Loucy (cell line): ENCODE data around the gene FA2H.

Experiments
- H2AFZ ChIP-seq: fragments of 200-600 bp; sonication (generic); 2 replicates; pipeline ENCODE4 v1.6.0; 2016; ENCODE audit warnings: antibody characterized with exemption, mild to moderate bottlenecking, low read length, moderate library complexity
- H3F3A ChIP-seq: fragments of 200-600 bp; 2 replicates; pipeline ENCODE4 v1.6.0; 2016; ENCODE audit warnings: antibody characterized with exemption, low read depth, mild to moderate bottlenecking
- H3K27me3 ChIP-seq: fragments of 200-600 bp; sonication (generic); 2 replicates; pipeline ENCODE4 v1.6.1; 2014; ENCODE audit warnings: low read length, mild to moderate bottlenecking; ENCODE audit not compliant: insufficient read depth, poor library complexity, severe bottlenecking
- H3K36me3 ChIP-seq: fragments of 200-600 bp; sonication (generic); 2 replicates; pipeline ENCODE4 v1.6.1; 2016; ENCODE audit warnings: low read length; ENCODE audit not compliant: insufficient read depth
- H3K4me1 ChIP-seq: fragments of 200-600 bp; sonication (generic); 2 replicates; pipeline ENCODE4 v1.5.1; 2014; ENCODE audit warnings: low read length, mild to moderate bottlenecking; ENCODE audit not compliant: insufficient read depth, poor library complexity, severe bottlenecking
- H3K4me2 ChIP-seq: fragments of 200-600 bp; sonication (generic); 2 replicates; pipeline ENCODE4 v1.6.0; 2014; ENCODE audit warnings: antibody characterized with exemption, low read length, low read depth, mild to moderate bottlenecking; ENCODE audit not compliant: poor library complexity, severe bottlenecking
- H3K4me3 ChIP-seq: fragments of 200-600 bp; sonication (generic); 2 replicates; pipeline ENCODE4 v1.5.1; 2014; ENCODE audit warnings: low read length, mild to moderate bottlenecking, mixed read lengths; ENCODE audit not compliant: poor library complexity, severe bottlenecking
- H3K79me2 ChIP-seq: fragments of 200-600 bp; sonication (generic); 2 replicates; pipeline ENCODE4 v1.6.1; 2014; ENCODE audit warnings: low read length; ENCODE audit not compliant: insufficient read depth
- H3K9ac ChIP-seq: fragments of 200-600 bp; sonication (generic); 2 replicates; pipeline ENCODE4 v1.6.0; 2014; ENCODE audit warnings: mild to moderate bottlenecking, low read depth, low read length, moderate library complexity; ENCODE audit not compliant: poor library complexity, severe bottlenecking
- H3K9me2 ChIP-seq: fragments of 200-600 bp; sonication (generic); replicated peaks from 2 replicates; pipeline ENCODE4 v1.6.1; 2016; ENCODE audit warnings: low read depth, low read length, mixed read lengths
- H3K9me3 ChIP-seq: fragments of 200-600 bp; sonication (generic); 2 replicates; pipeline ENCODE4 v1.6.1; 2014; ENCODE audit warnings: mild to moderate bottlenecking, antibody characterized with exemption, low read length, low read depth; ENCODE audit not compliant: insufficient read depth
- H4K20me1 ChIP-seq: fragments of 200-600 bp; sonication (generic); 2 replicates; pipeline ENCODE4 v1.6.0; 2014; ENCODE audit warnings: antibody characterized with exemption, low read length, mild to moderate bottlenecking; ENCODE audit not compliant: insufficient read depth, poor library complexity, severe bottlenecking
- EZH2phosphoT487 ChIP-seq: fragments of 200-600 bp; IDR thresholded peaks from 2 replicates; pipeline ENCODE4 v1.6.1; 2018; ENCODE audit warnings: antibody characterized with exemption, mild to moderate bottlenecking, moderate library complexity, borderline replicate concordance
- TF ChIP-seq, protein P1 (sequence below): fragments of 200-600 bp; sonication (generic); conservative IDR thresholded peaks from 2 replicates; pipeline ENCODE4 v1.5.1; 2014; ENCODE audit warnings: mild to moderate bottlenecking, antibody characterized with exemption, low read length

FA2H gene

DNA sequence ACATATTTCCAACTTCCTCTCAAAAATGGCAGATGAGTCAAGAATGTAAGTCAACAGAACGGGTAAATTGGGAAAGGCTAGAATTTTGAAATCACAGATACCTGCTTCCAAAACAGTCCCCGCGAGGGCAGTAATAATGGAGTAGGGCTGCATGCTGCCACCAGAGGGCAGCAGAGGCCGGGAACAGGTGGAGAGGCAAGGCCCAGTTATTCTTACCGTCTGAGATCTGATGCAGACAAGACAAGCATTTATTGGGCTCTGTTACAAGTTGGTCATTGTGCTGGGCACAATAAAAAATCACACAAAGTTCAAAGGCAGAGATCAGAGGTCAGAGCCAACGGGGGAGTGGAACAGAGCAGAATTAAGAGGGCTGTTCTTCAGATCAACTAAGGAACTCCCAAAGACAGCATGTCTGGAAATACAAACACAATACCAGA is 65.2 kb downstream of the FA2H start:
- Histone ChIP-seq H3K4me3 (no peak overlapping the region), H3K79me2 (no peaks in the 10 kb centered on the region), H4K20me1 (no peaks in the 10 kb centered on the region), H3K9me2 (no peaks in the 10 kb centered on the region), H3K27me3 (no peaks in the 10 kb centered on the region), H3K4me1 (peaks cover 4% of the 10 kb centered on the region), H3F3A (no peaks in the 10 kb centered on the region), H3K9me3 (no peaks in the 10 kb centered on the region), H3K4me2 (no peak overlapping the region), H3K9ac (no peak overlapping the region), H2AFZ (peak overlapping the region; percentile 61; the same call in 1 of the 2 replicates), H3K36me3 (no peaks in the 10 kb centered on the region)
- TF ChIP-seq EZH2phosphoT487: no peak
- TF ChIP-seq, protein P1, sequence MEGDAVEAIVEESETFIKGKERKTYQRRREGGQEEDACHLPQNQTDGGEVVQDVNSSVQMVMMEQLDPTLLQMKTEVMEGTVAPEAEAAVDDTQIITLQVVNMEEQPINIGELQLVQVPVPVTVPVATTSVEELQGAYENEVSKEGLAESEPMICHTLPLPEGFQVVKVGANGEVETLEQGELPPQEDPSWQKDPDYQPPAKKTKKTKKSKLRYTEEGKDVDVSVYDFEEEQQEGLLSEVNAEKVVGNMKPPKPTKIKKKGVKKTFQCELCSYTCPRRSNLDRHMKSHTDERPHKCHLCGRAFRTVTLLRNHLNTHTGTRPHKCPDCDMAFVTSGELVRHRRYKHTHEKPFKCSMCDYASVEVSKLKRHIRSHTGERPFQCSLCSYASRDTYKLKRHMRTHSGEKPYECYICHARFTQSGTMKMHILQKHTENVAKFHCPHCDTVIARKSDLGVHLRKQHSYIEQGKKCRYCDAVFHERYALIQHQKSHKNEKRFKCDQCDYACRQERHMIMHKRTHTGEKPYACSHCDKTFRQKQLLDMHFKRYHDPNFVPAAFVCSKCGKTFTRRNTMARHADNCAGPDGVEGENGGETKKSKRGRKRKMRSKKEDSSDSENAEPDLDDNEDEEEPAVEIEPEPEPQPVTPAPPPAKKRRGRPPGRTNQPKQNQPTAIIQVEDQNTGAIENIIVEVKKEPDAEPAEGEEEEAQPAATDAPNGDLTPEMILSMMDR: peak; percentile 99

DNA sequence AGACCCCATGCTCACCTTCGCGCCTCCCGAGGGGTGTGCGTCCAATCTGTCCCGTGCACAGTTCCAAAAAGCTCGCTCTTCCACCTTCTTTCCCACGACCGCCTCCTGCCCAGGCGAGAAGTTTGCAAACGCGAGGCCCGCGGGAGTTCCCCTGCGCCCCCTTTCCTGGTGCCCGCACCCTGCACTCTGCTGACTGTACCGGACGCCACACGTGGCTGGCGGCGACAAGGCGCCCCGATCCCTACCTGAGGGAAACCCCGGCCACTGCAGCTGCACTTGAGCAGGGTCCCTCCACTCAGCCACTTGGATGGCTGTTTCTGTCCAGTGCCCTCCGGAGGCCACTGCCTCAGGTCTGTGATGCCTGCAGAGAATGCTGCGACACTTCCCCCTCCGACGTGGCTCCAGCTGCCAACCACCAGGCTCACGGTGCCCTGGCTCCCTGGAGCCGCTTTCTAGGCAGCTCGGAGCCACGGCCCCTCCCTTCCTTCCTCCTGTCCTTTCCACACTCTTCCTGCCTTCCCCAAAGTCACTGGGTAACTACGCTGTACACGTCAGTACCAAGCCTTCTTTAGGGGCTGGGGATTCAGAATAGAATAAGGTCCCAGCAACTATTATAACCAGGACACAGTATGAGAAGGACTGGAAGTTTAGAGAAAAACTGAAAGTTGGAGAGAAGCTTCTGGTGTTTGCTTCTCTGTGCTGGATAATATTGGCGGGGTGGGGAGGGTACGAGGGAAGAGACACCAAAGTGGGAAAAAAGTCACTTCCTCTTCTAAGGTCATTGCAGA is 74.0 kb downstream of the FA2H start, which contains the start of gene MLKL:
Gene MLKL, minus strand, starts transcription at position 425 of the 788 bp plus-strand sequence. CDS start 5,105 bp downstream, outside the sequence.
- Histone ChIP-seq H4K20me1 (no peaks in the 10 kb centered on the region), H3K9ac (peak within 1 kb of the TSS; percentile 78), H2AFZ (peak within 1 kb of the TSS; percentile 97), H3K9me2 (no peaks in the 10 kb centered on the region), H3K4me2 (peak within 1 kb of the TSS; percentile 92), H3K27me3 (no peaks in the 10 kb centered on the region), H3K79me2 (peaks cover 15% of the 10 kb centered on the region), H3K4me3 (peak within 1 kb of the TSS; percentile 82), H3K4me1 (peaks cover 22% of the 10 kb centered on the region), H3K9me3 (no peaks in the 10 kb centered on the region), H3K36me3 (no peaks in the 10 kb centered on the region), H3F3A (no peaks in the 10 kb centered on the region)
- TF ChIP-seq EZH2phosphoT487: no peak
- TF ChIP-seq, protein P1: peak; percentile 35; the same call in 1 of the 2 replicates

DNA sequence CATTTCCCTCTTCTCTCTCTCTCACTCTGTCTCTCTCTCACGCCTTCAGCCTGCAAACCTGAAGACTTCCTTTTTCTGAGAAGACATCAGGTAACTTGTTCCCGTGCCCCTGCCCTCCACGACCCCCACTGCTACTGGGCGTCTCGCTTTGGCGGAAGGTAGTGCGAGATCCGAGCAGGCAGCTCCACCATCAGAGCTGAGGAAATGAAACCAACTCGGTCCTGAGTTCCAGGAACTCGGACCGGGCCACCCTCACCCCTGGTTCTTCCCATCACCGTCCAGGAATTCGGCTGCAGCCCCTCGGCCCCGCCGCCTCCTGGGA is 74.5 kb downstream of the FA2H start:
- Histone ChIP-seq H3K9ac (peak overlapping the region; percentile 78), H3K4me2 (peak overlapping the region; percentile 92), H3K9me3 (no peaks in the 10 kb centered on the region), H3K79me2 (peaks cover 15% of the 10 kb centered on the region), H3F3A (no peaks in the 10 kb centered on the region), H3K4me3 (peak overlapping the region; percentile 82), H3K4me1 (peaks cover 22% of the 10 kb centered on the region), H3K27me3 (no peaks in the 10 kb centered on the region), H3K9me2 (no peaks in the 10 kb centered on the region), H3K36me3 (no peaks in the 10 kb centered on the region), H2AFZ (peak overlapping the region; percentile 97), H4K20me1 (no peaks in the 10 kb centered on the region)
- TF ChIP-seq EZH2phosphoT487: no peak
- TF ChIP-seq, protein P1: no peak
